GM18520 (cell line): ENCODE data around the gene GLTPD2.

ENCODE experiments used
- ATAC-seq: cut with Tn5 transposase; IDR thresholded peaks from one replicate; pipeline ENCODE4 v1.9.1; 2021; ENCODE audit not compliant: unreplicated experiment

Gene GLTPD2

DNA sequence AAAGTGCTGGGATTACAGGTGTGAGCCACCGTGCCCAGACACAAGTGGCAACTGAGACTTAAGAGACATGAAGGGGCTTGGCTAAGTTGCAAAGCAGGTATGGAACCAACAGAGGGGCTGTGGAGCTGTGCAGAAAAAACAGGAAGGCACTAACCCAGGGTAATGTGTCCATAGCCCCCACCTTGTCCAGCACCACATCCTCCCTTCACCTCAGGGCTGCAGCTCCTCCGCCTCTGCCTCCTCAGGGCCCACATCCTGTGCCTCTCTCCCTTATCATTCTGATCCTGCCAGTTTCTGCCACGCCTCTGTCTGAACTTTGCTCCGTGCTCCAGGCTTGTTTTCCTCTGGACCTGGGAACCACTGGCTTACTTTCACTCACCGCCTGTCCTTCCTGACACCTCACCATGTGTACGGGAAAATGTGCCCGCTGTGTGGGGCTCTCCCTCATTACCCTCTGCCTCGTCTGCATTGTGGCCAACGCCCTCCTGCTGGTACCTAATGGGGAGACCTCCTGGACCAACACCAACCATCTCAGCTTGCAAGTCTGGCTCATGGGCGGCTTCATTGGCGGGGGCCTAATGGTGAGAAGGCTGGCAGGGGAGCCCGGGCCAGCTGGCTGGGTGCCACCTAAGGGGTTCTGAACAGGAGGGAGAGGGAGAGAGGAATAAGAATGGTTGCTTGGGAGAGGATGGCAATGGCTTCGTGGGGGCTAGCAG is 17.1 kb upstream of the GLTPD2 start, which contains the start of gene TM4SF5:
TSS of gene TM4SF5 (plus strand) at position 368 of the 716 bp plus-strand sequence. CDS start at position 405, 37 bp downstream.
- ATAC-seq, result no peak

DNA sequence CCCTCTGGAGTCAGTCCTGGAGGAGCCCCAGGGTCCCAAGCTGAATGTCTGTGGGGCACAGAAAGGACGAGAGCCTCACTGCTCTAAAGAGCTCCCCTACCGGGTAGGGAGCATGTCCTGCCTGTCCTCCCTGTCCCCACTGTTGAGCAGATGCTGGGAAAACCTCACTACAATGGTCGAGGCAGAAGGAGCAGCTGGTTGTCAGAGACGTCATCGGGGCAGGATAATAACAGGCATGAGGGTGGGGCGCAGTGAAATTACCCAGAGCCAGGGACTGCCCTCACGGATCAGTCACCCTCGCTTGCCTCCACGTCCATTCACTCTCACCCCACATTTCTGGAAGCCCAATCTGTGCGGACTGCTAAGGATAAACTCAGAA is 16.5 kb upstream of the GLTPD2 start:
- no peak for ATAC-seq

DNA sequence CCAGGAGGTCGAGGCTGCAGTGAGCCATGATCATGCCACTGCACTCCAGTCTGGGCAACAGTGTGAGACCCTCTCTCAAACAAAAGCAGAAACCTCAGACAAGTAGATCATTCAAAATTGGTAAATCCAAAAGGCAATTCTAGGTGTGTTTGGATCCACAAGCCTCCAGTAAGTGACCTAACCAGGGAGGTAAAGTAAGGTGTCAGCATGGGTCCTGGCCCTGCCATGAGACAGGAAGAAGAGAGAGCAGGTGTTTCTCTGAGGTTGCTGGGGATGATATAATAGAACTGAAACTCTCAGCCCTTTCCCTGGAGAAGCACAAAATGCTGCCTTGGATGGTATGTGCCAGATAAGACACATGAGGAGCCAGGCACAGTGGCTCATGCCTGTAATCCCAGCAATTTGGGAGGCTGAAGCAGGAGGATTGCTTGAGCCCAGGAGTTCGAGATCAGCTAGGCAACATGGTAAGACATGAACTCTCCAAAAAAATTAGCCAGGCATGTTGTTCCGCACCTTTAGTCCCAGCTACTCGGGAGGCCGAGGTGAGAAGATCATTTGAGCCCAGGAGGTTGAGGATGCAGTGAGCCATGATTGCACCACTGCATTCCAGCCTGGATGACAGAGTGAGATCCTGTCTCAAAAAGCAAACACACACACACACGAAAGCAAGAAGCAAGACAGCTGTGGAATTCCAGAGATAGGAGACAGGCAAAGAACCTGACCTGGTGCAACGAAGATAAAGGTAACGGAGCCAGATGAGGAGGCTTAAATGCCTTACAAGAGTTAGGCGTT is 10.6 kb upstream of the GLTPD2 start:
- ATAC-seq, result no peak

DNA sequence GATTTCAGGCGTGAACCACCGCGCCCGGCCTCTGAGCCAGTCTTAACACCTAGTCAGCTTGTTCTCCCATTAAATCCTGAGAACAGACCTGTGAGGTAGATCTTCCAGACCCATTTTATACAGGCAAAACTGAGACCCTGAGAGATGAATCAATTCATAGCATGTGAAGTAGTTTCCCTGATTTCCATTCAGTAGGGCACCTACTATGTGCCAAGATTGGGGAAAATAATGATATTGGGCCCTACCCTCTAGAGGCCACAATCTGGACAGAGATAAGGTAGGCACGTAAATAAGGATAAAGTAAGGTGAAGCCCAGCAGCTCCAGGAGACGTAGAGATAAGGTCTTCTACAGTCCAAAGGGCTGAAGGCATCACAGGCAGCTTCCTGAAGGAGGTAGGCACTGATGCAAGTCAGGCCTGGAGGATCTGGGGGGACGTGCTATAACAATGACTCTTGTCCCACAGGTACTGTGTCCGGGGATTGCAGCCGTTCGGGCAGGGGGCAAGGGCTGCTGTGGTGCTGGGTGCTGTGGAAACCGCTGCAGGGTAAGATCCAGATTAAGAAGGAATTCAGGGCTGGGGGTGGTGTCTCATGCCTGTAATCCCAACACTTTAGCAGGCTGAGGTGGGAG is 8.3 kb upstream of the GLTPD2 start:
- ATAC-seq, result no peak

DNA sequence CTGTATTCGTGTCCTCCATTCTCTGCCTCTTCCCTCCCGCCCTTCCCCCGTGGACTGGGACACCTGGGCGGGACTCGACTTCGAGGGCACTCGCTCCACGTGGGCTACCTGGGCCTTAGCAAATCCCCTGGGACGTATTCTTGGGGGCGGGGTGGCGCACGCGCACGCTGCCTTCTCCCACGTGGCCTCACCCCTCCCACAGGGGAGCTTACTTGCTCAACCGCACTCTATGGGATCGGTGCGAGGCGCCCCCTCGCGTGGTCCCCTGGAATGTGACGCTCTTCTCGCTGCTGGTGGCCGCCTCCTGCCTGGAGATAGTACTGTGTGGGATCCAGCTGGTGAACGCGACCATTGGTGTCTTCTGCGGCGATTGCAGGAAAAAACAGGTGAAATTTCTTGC is 6.1 kb upstream of the GLTPD2 start:
- ATAC-seq, result no peak

DNA sequence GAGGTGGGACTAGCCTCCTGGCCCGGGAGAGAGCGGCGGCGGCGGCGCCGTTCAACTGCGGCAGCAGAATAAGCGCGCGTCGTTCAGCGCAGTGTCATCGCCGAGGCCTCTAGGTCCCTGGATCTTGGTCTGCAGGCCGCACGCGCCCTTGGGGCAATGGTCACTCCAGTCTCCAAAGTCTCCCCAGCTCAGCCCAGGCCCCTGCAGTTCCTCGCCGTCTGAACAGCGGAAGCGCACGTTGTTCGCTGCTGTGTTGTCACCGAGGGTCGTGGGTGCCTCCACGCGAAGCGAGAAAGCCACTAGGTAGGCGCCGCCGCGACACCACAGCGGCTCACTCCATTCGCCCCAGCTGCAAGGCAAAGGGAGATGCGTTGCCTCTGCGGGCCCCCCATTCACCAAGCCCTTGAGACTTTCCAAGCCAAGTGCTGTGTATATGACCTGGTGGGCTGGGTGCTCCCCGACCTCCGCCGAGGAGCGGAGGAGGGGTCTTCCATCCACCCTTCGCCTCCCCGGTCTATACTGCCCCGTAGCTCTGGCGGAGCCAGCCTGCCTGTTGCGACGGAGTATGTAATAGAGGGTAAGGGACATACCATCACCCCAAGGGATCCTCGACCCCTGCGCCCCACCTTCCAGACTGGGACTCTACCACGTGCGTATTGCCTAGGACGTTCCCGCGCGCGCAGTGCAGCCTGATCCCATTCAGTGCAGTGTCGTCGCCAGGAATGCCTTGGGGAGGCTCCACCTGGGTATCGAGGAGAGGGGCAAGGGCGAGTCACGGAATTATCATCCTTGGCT is 3.3 kb upstream of the GLTPD2 start:
- no peak for ATAC-seq

DNA sequence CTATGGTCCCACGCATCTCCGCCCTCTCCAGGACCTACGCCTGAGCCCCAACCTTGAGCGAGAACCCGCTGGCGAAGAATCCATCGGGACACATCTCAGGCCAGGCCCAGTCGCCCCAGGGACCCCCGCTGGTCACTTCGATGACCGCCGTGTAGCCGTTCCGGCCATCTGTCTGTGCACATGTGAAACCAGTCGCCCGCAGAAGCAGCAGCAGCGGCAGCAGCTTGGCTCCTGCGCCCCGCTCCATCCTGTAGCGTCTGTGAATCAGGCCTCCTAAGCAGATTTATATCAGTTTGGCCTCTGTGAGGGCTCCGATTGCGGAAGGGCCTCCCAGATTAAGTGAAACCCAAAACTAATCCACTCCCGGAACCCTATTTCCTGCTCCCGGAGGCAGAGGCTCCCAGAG is 2.7 kb upstream of the GLTPD2 start, which contains the start of gene VMO1:
TSS of gene VMO1 (minus strand) at position 259 of the 406 bp plus-strand sequence. CDS start at position 247, 12 bp downstream.
- ATAC-seq, result no peak

DNA sequence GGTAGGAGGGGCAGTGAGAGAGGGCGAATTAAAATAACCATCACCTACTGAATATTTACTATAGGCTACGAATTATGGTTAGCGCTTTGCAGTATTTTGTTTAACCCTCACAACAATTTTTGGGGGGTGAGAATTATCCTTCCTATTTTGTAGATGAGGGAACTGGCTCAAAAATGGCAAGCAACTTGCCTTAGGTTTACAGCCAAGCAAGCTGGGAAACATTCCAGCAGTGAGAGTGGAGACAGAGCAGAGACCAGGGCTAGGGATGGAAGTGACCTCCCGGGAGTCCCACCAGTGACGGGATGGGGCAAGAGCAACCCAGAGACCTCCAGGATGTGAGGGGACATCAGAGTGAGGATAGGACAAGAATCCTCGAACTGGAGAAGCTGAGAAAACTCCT is 2.2 kb upstream of the GLTPD2 start:
- no peak for ATAC-seq

DNA sequence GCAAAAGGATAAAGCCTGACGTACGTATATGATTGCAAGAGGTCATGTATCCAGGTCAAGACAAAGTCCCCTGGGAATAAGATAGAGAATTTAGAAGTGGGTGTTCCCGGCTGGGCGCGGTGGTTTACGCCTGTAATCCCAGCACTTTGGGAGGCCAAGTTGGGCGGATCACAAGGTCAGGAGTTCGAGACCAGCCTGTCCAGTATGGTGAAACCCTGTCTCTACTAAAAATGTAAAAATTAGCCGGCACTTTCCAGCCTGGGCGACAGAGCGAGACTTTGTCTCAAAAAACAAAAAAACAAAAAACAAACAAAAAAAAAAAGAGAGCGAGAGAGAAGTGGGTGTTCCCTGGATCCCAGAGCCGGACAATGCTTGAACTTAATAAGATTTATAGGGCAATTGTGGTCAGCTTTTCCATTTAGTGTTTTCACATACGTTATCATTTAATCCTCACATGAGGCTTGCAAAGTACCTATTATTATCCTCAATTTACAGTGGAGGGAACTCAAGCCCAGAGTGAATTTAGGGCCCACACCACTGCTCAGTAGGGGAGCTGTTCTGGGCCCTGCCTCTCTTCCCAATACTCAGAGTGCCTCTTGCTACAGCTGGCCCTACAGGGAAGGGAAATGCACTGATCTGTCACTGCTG is 481 bp upstream of the GLTPD2 start:
- ATAC-seq, result no peak

DNA sequence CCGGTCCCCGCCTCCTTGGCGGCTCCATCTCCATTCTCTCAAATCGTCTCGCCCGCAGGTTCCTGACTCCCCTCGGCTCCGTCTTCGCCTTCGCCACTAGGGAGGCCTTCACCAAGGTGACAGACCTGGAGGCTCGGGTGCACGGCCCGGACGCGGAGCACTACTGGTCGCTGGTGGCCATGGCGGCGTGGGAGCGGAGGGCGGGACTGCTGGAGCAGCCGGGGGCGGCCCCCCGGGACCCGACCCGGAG is 862 bp downstream of the GLTPD2 start:
- ATAC-seq, result no peak

DNA sequence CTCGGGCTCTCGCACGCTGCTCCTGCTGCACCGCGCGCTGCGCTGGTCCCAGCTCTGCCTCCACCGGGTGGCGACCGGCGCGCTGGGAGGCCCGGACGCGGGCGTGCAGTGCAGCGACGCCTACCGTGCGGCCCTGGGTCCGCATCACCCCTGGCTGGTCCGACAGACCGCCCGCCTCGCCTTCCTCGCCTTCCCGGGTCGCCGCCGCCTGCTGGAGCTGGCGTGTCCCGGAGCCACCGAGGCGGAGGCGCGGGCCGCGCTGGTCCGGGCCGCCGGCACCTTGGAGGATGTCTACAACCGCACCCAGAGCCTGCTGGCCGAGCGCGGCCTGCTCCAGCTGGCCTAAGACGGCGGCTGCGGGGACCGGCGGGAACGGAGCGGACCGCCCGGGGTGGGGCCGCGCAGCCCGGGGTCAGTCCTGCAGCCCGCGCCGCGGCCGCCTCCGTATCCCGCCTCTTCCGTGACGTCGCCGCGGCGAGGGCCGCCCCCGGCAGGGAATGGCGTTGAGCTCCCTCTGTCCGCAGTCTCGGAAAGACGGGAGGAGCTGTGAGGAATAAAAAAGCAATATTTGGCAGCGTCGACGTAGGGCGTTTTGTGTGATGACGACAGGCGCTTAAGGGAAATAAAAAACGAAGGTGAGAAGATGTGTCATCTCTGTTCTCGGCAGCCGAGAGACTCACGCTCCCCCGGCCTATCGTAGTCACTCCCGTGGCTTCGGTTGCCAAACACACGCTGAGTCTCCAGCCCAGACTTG is 1.4 kb downstream of the GLTPD2 start:
- ATAC-seq, result peak; percentile 84

DNA sequence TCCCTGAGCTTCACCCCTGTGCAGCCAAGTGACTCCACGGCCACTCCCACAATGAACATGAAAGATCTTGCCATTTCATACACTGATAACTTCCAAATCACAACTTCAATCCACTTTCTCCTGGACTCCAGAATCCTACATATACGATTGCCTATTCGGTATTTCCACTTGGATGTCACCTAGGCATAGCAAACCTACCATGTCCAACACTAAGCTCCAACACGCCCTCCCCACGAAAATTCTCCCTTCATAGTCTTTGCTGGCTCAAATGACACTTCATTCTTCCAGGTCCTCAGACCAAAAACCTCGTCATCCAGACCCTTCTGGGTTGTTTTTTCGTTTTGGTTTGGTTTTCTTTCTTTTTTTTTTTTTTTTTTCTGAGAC is 1.9 kb downstream of the GLTPD2 start:
- no peak for ATAC-seq

DNA sequence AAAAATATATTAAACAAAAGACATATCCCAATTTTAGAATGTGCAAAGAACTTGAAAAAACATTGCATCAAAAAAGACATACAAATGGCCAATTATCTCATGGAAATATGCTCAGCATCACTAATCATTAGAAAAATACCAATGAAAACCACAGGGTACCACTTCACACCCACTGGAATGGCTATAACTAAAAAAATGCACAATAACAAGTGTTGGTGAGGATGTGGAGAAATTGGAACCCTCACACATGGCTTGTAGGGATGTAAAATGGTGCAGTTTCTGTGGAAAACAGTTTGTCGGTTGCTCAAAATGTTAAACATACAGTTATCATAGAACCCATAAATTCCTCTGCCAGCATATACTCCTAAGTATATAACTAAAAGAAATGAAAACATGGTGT is 6.4 kb downstream of the GLTPD2 start:
- no peak for ATAC-seq

DNA sequence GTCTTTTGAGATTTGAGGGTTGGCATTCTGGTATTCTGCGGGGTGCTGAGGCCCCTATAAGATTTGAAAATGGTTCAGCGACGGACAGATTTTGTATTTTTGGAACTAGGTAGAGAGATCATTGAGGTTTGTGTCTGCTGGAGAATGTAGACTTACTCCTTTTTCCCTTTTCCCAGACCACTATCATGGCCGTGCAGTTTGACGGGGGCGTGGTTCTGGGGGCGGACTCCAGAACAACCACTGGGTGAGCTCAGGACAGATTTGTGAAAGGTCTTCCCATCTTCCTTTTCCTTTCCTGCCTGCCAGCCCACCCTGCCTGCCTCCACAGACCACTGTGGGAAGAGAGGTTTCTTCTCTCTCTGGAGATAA is 7.8 kb downstream of the GLTPD2 start:
- ATAC-seq, result no peak

DNA sequence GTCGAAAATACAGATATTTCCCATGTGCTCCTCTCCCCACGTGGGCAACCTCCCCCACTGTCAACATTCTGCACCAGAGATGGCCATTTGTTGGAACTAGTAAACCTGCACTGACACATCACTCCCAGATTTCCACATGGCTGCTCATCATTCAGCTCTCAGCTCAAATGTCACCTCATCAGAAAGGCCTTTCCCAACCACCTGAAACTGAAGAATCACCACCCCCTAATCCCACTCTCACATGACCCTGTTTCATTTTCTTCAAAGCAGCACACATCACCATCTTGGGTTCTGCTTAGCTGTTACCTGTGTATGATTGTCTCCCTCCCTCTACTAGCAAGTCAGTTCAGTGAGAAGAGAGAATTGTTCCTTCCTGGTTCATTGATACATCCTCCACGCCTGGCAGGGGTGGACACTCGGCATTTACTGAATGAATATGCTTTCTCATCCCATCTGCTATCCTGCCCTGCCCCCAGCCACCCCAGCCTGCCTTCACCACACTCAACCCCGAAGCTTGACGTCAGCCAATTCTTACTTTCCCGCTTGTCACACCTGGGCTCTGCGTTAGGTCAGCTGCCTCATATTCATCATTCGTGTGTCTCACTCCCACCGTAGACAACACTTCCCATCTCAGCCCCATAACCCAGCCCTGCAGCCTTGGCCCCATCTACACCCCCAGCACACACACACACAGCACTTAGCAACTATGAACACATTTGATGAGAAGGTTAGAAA is 11.9 kb downstream of the GLTPD2 start:
- no peak for ATAC-seq

DNA sequence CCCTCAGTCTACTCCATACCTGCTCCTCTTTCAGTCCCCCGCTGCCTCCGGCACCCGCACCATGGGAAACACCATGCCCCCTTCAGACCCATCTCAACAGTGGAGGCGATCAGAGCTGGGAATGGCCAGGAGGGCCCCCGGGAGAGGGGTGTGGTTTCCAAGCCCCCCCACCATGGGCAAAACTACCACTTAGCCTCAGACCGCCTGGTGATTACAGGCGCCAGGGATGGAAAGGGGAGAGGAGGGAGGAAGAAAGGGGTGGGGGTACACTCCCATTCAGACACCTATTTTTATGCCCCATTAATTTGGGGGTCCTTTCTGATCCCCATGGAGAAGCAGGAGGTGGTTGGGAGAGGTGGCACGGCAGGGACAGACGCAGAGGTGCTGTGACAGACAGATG is 13.5 kb downstream of the GLTPD2 start, which contains the start of gene C17orf114:
TSS of gene C17orf114 (minus strand) at position 101 of the 400 bp plus-strand sequence.
- ATAC-seq, result no peak

DNA sequence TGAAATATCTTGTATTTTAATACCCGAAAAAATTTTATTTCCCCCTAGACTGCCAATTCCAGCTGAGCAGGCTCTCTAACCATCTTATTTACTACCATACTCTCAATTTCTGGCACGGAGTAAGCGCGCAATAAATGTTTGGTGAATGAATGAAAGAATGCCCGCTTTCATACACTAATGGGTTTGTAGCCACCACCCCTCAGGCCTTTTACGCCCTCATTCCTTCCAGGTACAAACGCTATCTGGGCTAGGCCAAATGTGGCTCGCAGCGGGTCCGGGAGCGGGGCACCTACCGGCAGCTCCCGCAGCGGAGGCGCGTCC is 17.7 kb downstream of the GLTPD2 start:
- ATAC-seq, result no peak

DNA sequence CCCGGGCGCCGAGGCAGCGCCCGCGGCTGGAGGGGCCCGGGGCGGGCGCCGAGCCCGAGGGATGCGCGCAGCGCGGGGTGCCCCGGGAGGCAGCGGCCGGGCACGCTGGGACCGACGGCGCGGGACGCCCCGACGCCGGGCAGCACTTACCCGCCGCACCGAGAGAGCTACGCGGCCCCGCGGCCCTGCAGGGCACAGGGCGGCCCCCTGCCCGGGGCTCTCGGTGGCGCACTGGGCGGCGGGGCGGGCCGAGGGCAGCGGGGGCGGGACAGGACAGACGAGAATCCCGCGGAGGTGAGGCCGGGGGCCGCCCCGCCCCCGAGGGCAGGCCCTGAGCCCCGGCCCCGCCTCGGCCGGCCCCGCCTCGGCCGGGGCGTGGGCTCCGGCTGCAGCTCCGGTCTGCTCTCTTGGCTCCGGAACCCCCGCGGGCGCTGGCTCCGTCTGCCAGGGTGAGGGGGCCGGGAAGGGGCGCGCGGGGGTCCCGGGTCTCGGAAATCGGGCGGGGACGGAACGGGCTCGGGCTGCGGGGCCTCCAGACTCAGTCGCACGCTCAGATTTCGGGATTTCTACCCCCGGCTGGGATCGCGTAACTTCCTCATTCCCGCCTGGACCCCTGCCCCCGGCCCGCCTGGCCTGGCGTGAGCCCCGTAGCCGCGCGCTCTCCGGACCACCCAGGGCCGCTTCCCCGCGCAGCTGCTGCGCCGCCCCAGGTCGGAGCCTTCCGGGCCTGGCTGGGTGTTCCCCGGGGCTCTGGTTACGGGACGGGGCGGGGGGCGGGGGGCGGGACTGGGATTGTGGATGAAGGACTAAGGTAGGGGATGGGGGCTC is 18.2 kb downstream of the GLTPD2 start, which contains the start of gene PLD2:
TSS of gene PLD2 (plus strand) at position 376 of the 828 bp plus-strand sequence. CDS start 621 bp downstream, outside the sequence.
- peak; percentile 93 for ATAC-seq
